B cell (primary cell): ENCODE measurements around the gene SGTA. TPM values are rescaled to one million over a fixed set of nuclear protein-coding genes. Genes with fewer than 3 reads are reported as not detected.

Experiments used
- ATAC-seq: fragments of 200-7000 bp; cut with Tn5 transposase; one replicate; pipeline ENCODE4 v1.10.0; 2021; ENCODE audit warnings: low read depth, mild to moderate bottlenecking, moderate number of reproducible peaks, moderate library complexity
- CTCF ChIA-PET: fragments of 350-600 bp; sonication (Branson Sonifier 250); formaldehyde crosslinking; loops from one replicate; lab custom pipeline; 2021; ENCODE audit warnings: antibody characterized with exemption, inconsistent platforms; lab: Charles Lee
- POLR2A ChIA-PET: fragments of 350-600 bp; sonication (Branson Sonifier 250); formaldehyde crosslinking; loops from one replicate; lab custom pipeline; 2021; ENCODE audit warnings: antibody characterized with exemption; lab: Charles Lee
- DNase-seq: peaks from one replicate; pipeline ENCODE4 v3.0.0; 2013
- H2AFZ ChIP-seq: 2 replicates; pipeline ENCODE4 v1.6.1; 2012; ENCODE audit warnings: mild to moderate bottlenecking, low read depth, low read length; ENCODE audit not compliant: insufficient read depth, poor library complexity, severe bottlenecking
- H3K27ac ChIP-seq, 2 donors: 1 replicate in 1 of 2; 2 replicates in 1 of 2; pipeline ENCODE4 v1.5.1; 2012 to 2013; ENCODE audit warnings: low read length in 2 of 2, mild to moderate bottlenecking in 2 of 2, moderate library complexity in 1 of 2
- H3K27me3 ChIP-seq, 4 experiments: fragments of 200-600 bp in 1 of 4; sonication (generic) in 1 of 4; replicated peaks in 1 of 4; 1 replicate in 2 of 4; 2 replicates in 2 of 4; pipeline versions ENCODE4 v1.6.1 to v1.7.0; 2013 to 2016; ENCODE audit warnings: low read length in 3 of 4, mild to moderate bottlenecking in 2 of 4, mixed read lengths in 1 of 4, moderate library complexity in 1 of 4; ENCODE audit not compliant: insufficient read depth in 4 of 4, control insufficient read depth in 3 of 4; ENCODE audit errors: control extremely low read depth in 1 of 4
- H3K36me3 ChIP-seq, 2 experiments: replicated peaks in 1 of 2; 1 replicate in 1 of 2; 2 replicates in 1 of 2; pipeline versions ENCODE4 v1.6.1 to v1.7.1; 2013; ENCODE audit warnings: low read length in 1 of 2; ENCODE audit not compliant: insufficient read depth in 2 of 2, control insufficient read depth in 1 of 2; ENCODE audit errors: control extremely low read depth in 1 of 2, extremely low read depth in 1 of 2
- H3K4me1 ChIP-seq, 2 donors: fragments of 200-600 bp in 1 of 2; sonication (generic) in 1 of 2; 1 replicate in 1 of 2; 2 replicates in 1 of 2; pipeline versions ENCODE4 v1.5.1 to v1.6.1; 2013 to 2017; ENCODE audit warnings: low read length in 2 of 2; ENCODE audit not compliant: control insufficient read depth in 2 of 2, insufficient read depth in 2 of 2
- H3K4me2 ChIP-seq: replicated peaks from 2 replicates; pipeline ENCODE3; 2012; ENCODE audit warnings: mild to moderate bottlenecking, low read depth, low read length; ENCODE audit not compliant: poor library complexity, severe bottlenecking
- H3K4me3 ChIP-seq, 5 experiments: fragments of 200-600 bp in 1 of 5; sonication (generic) in 1 of 5; 1 replicate in 3 of 5; 2 replicates in 2 of 5; pipeline versions ENCODE4 v1.5.1 to v1.7.0; 2011 to 2016; ENCODE audit warnings: low read length in 4 of 5, mild to moderate bottlenecking in 4 of 5, low read depth in 2 of 5, control low read depth in 1 of 5, moderate library complexity in 1 of 5; ENCODE audit not compliant: insufficient read depth in 1 of 5; ENCODE audit errors: control extremely low read depth in 1 of 5, extremely low read depth in 1 of 5
- H3K79me2 ChIP-seq: fragments of 200-600 bp; sonication (generic); one replicate; pipeline ENCODE4 v1.6.0; 2016; ENCODE audit warnings: low read length; ENCODE audit not compliant: control insufficient read depth, insufficient read depth
- H3K9ac ChIP-seq: fragments of 200-600 bp; sonication (generic); 2 replicates; pipeline ENCODE4 v1.6.1; 2017; ENCODE audit warnings: mild to moderate bottlenecking, low read length, moderate library complexity
- H3K9me3 ChIP-seq, 3 donors: one replicate each; pipeline versions ENCODE4 v1.6.1 to v1.7.1; 2013; ENCODE audit warnings: low read length in 2 of 3; ENCODE audit not compliant: control insufficient read depth in 2 of 3, insufficient read depth in 1 of 3; ENCODE audit errors: control extremely low read depth in 1 of 3
- H4K20me1 ChIP-seq: 2 replicates; pipeline ENCODE4 v1.6.0; 2012; ENCODE audit warnings: mild to moderate bottlenecking, low read length; ENCODE audit not compliant: insufficient read depth, control insufficient read depth, poor library complexity, severe bottlenecking
- H3K27ac Mint-ChIP-seq: one replicate; pipeline ENCODE4 v1.8.0; 2021; ENCODE audit warnings: mixed read lengths
- H3K27me3 Mint-ChIP-seq: one replicate; pipeline ENCODE4 v1.8.0; 2021; ENCODE audit warnings: mixed read lengths
- H3K4me1 Mint-ChIP-seq: one replicate; pipeline ENCODE4 v1.8.0; 2021; ENCODE audit warnings: mixed read lengths
- H3K4me3 Mint-ChIP-seq: one replicate; pipeline ENCODE4 v1.8.0; 2021; ENCODE audit warnings: mixed read lengths
- H3K9me3 Mint-ChIP-seq: one replicate; pipeline ENCODE4 v1.8.0; 2022; ENCODE audit warnings: mixed read lengths; ENCODE audit not compliant: insufficient read depth
- EZH2 ChIP-seq: IDR thresholded peaks from 2 replicates; pipeline ENCODE4 v1.6.1; 2012; ENCODE audit warnings: borderline replicate concordance, low read depth, mild to moderate bottlenecking, moderate library complexity, low read length; ENCODE audit not compliant: insufficient read depth, poor library complexity, severe bottlenecking
- WGBS: methylation state at CpG from one replicate; pipeline ENCODE4 v1.1.5; 2013; ENCODE audit warnings: missing lambda C conversion rate; ENCODE audit not compliant: insufficient coverage; 5-methylcytosine and 5-hydroxymethylcytosine counted together
- intact Hi-C: fragments of 100-400 bp; cut with micrococcal nuclease; formaldehyde crosslinking; loops from one replicate; pipeline ENCODE4 v1.10.0; 2022
- polyA plus RNA-seq: library from polyadenylated mRNA; depleted of rRNA; stranded (reverse); fragments of >200 nt; gene quantifications from 2 replicates; pipeline ENCODE4 v1.2.3, GENCODE V29; 2012
- total RNA-seq, 2 donors: library from RNA; stranded (reverse); fragments of 120-200 nt in 1 of 2; gene quantifications; 1 replicate in 1 of 2; 2 replicates in 1 of 2; pipeline versions ENCODE4 v1.2.3 to v1.2.4, GENCODE V29; 2013 to 2022
- TF ChIP-seq, protein P1 (sequence below): fragments of 200-600 bp; IDR thresholded peaks from one replicate; pipeline ENCODE4 v1.8.0; 2022; ENCODE audit warnings: antibody characterized with exemption, mild to moderate bottlenecking

Gene SGTA
- total and polyA plus RNA-seq, 2 donors (not counting 1 experiment from before 2014, with no cell fraction given): 36.6 to 42.0 TPM

- peaks cover 4% of the 10 kb centered on the region for H3K27me3 Mint-ChIP-seq
- POLR2A ChIA-PET: interaction anchor here (0.6 kb wide), 2 partner anchors 435 to 456 kb away, joined by 3 to 5 read pairs; no protein-coding TSS in a partner anchor
Measured at GRCh38 chr19:2726904-2727639, 56.0 kb downstream of the SGTA start.

More at GRCh38 chr19:2726904-2727639, 56.0 kb downstream of the SGTA start:
- Histone ChIP-seq H3K4me3 (peak overlapping the region in 2 of 5 experiments; percentile 6 to 9), H3K79me2 (peaks cover 4% of the 10 kb centered on the region), H3K4me2 (peak overlapping the region; percentile 62), H4K20me1 (no peaks in the 10 kb centered on the region), H3K27me3 (peaks cover 0 to 7% (median 2%) of the 10 kb centered on the region in 4 experiments), H3K36me3 (peaks cover 0 to 2% of the 10 kb centered on the region in 2 experiments), H3K27ac (peak overlapping the region in 1 of 2 donors; percentile 6), H2AFZ (peak overlapping the region; percentile 65), H3K9me3 (peaks cover 0 to 5% (median 0%) of the 10 kb centered on the region in 3 donors), H3K9ac (peak overlapping the region; percentile 10), H3K4me1 (peaks cover 20 to 26% of the 10 kb centered on the region in 2 donors)
- H3K27ac Mint-ChIP-seq: no peak overlapping the region
- no peaks in the 10 kb centered on the region for H3K9me3 Mint-ChIP-seq
- ATAC-seq (no peak), DNase-seq (peak; percentile 41)
- CTCF ChIA-PET: interaction anchor here (0.7 to 4.2 kb wide), 6 partner anchors 17 to 78 kb away, joined by 3 to 14 read pairs (median 6); no protein-coding TSS in a partner anchor
- no peak for TF ChIP-seq EZH2
- TF ChIP-seq, protein P1, sequence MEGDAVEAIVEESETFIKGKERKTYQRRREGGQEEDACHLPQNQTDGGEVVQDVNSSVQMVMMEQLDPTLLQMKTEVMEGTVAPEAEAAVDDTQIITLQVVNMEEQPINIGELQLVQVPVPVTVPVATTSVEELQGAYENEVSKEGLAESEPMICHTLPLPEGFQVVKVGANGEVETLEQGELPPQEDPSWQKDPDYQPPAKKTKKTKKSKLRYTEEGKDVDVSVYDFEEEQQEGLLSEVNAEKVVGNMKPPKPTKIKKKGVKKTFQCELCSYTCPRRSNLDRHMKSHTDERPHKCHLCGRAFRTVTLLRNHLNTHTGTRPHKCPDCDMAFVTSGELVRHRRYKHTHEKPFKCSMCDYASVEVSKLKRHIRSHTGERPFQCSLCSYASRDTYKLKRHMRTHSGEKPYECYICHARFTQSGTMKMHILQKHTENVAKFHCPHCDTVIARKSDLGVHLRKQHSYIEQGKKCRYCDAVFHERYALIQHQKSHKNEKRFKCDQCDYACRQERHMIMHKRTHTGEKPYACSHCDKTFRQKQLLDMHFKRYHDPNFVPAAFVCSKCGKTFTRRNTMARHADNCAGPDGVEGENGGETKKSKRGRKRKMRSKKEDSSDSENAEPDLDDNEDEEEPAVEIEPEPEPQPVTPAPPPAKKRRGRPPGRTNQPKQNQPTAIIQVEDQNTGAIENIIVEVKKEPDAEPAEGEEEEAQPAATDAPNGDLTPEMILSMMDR: no peak
- WGBS: 35% methylated on average over 21 of the region's 26 CpGs
- intact Hi-C loops: no loop called here
- H3K4me1 Mint-ChIP-seq: peaks cover 22% of the 10 kb centered on the region
- peak overlapping the region; percentile 70 for H3K4me3 Mint-ChIP-seq
